HG03280 (cell line): ENCODE data around the gene HDGFL2.

Experiments
- ATAC-seq: cut with Tn5 transposase; IDR thresholded peaks from one replicate; pipeline ENCODE4 v1.9.1; 2021; ENCODE audit warnings: mild to moderate bottlenecking, moderate library complexity; ENCODE audit not compliant: unreplicated experiment

HDGFL2 gene

GRCh38 chr19:4550018-4550417 lies 77.9 kb downstream of the HDGFL2 start:
- no peak for ATAC-seq

GRCh38 chr19:4550479-4551050 lies 78.5 kb downstream of the HDGFL2 start:
- no peak for ATAC-seq
